GM10248 (cell line): ENCODE measurements around the gene EMC9.

Experiments used
- CTCF ChIA-PET: fragments of 300-600 bp; sonication (Branson Sonifier 250); formaldehyde crosslinking; extraction: SDS; loops from one replicate; lab custom pipeline; 2021; ENCODE audit warnings: antibody characterized with exemption; lab: Yijun Ruan, JAX
- POLR2A ChIA-PET: fragments of 350-650 bp; sonication (Branson Sonifier 250); formaldehyde crosslinking; extraction: SDS; loops from one replicate; lab custom pipeline; 2020; ENCODE audit warnings: antibody characterized with exemption; lab: Yijun Ruan, JAX
- DNase-seq: peaks from one replicate; pipeline ENCODE4 v3.0.0; 2012; ENCODE audit errors: extremely low spot score
- TF ChIP-seq, protein P1 (sequence below): IDR thresholded peaks from 2 replicates; pipeline ENCODE4 v1.5.1; 2012; ENCODE audit warnings: mild to moderate bottlenecking, low read depth; ENCODE audit errors: extremely low read depth, missing control alignments, control extremely low read depth

Gene EMC9

DNA sequence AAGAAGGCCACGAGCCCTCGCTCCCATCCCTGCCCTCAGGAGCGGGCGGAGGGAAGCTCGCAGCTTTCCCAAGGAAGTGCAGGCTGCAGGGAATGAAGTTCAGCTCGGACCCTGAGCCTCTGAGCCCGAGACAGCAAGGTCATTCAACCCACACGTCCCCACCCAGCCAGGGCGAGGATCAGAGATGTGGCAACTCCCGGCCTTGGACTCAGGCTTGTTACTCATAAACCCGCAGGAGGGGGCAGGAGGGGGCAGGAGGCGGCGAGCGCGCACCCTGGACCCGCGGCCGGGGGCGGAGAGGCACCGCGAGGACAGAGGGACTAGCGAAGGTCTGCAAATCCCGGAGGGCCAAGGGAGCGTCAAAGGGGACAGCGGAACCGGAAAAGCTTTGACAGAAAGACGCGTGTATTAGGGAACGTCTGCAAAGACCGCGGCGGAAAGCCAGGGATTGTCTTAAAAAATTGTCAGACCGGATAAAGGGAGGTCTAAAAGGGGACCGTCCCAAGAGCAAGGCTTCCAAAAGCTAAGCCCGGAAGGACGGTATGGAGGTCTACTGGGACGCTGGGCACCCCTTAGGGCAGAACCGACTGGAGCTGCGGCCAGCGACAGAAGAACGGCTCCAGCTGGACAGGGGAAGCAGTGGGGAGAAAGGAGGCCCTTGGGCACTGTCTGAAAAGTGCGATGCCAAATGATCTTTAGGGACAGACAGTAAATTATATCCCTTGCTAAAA lies 27.4 kb downstream of the EMC9 start:
- TF ChIP-seq, protein P1, sequence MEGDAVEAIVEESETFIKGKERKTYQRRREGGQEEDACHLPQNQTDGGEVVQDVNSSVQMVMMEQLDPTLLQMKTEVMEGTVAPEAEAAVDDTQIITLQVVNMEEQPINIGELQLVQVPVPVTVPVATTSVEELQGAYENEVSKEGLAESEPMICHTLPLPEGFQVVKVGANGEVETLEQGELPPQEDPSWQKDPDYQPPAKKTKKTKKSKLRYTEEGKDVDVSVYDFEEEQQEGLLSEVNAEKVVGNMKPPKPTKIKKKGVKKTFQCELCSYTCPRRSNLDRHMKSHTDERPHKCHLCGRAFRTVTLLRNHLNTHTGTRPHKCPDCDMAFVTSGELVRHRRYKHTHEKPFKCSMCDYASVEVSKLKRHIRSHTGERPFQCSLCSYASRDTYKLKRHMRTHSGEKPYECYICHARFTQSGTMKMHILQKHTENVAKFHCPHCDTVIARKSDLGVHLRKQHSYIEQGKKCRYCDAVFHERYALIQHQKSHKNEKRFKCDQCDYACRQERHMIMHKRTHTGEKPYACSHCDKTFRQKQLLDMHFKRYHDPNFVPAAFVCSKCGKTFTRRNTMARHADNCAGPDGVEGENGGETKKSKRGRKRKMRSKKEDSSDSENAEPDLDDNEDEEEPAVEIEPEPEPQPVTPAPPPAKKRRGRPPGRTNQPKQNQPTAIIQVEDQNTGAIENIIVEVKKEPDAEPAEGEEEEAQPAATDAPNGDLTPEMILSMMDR = no peak
- DNase-seq = peak; percentile 80
- POLR2A ChIA-PET = interaction anchor here (0.8 to 3.1 kb wide), 16 partner anchors 11 to 81 kb away, joined by 3 to 29 read pairs (median 6); partner anchors contain the start of genes EMC9, FITM1, IPO4 and IRF9
- CTCF ChIA-PET = interaction anchor here (0.6 to 6.8 kb wide), 22 partner anchors 10 to 482 kb away, joined by 3 to 58 read pairs (median 5); partner anchors contain the start of genes DHRS4, EMC9, FITM1 and IRF9

DNA sequence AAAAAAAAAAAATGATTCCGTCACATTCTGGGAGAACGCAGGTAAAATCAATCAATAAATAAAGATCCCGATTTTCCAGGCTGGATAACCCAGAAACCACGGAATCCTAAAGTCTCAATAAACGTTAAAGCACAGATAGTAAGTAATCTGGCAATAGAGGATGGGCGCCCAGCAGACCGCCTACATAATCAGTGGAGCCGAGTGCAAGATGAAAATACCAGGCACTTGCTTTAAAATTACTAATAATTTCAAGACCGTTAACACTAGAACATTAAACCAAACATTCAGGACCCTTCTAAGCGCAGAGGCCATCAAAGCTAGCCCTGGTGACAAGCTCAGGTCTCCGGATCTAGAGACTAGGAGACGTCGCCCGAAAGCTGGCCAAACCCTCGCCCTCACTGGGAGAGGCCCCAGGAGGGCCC lies 28.0 kb downstream of the EMC9 start:
- ChIA-PET CTCF (interaction anchor here (1.0 to 6.1 kb wide), 12 partner anchors 10 to 481 kb away, joined by 3 to 46 read pairs (median 8); partner anchors contain the start of genes DHRS4, IRF9, PCK2 and PSME2), POLR2A (interaction anchor here (1.1 to 3.1 kb wide), 7 partner anchors 10 to 48 kb away, joined by 3 to 29 read pairs (median 18); partner anchors contain the start of genes IRF9, PCK2, PSME1 and PSME2)
- TF ChIP-seq, protein P1 = no peak
- no peak for DNase-seq

DNA sequence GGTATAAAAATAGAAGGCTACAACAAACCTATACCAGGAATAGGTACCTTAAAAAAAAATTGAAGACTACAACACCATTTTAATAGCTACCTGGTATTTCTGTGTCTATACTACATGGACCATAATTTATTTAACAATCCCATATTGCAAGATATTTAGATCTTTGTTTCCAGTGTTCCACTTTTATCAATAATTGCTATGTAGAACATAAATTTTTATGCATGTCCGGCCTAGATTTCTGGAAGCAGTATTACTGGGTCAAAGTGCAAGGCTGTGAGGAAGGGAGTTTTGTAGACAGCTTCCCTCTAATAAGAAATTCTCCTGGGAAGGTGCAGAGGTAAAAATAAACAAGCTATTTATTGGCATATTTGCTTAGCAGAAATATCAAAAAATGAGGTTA lies 30.9 kb downstream of the EMC9 start:
- no peak for DNase-seq
- ChIA-PET CTCF (interaction anchor here (0.8 to 13.5 kb wide), 11 partner anchors 16 to 96 kb away, joined by 3 to 246 read pairs (median 7); partner anchors contain the start of genes EMC9, IRF9, PCK2 and PSME1), POLR2A (no interaction called here)
- TF ChIP-seq, protein P1 = no peak

DNA sequence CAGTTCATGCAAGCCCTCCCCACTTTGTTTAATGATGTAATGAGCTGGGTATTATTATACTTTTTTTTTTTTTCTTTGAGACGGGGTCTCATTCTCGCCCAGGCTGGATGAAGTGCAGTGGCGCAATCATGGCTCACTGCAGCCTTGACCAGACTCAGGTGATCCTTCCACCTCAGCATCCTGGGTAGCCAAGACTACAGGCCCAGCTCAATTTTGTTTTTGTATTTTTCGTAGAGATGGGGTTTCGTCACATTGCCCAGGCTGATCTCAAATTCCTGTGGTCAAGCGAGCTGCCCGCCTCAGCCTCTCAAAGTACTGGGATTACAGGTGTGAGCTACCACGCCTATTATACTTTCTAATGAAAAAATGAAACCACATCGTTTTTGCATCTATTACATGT lies 31.3 kb downstream of the EMC9 start:
- TF ChIP-seq, protein P1 = no peak

DNA sequence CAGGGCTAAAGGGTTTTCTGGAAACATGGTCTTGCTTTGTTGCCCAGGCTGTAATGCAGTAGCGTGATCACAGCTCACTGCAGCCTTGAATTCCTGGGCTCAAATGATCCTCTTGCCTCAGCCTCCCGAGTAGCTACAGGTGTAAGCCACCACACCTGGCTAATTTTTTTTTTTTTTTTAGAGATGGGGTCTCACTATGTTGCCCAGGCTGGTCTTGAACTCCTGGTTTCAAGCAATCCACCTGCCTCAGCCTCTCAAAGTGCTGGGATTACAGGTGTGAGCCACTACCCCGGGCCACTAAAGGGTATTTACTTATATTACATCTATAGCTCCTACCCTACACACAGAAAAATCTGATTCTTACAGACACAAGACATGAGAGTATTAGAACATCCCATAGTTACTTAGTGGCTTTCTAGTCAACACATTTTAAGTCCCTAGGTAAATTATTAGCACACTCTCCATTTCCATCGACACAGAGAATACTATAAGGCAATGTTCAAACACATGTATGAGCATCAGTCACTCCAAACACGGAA lies 33.0 kb downstream of the EMC9 start:
- TF ChIP-seq, protein P1 = no peak
- POLR2A ChIA-PET = interaction anchor here (0.7 kb wide), 1 partner anchor 50 kb away, joined by 3 read pairs; no protein-coding TSS in a partner anchor
- no peak for DNase-seq
- CTCF ChIA-PET = interaction anchor here (0.7 to 13.5 kb wide), 43 partner anchors 10 to 559 kb away, joined by 3 to 246 read pairs (median 5); partner anchors contain the start of genes CARMIL3, CHMP4A, DHRS4L2 and EMC9

More for the DNA sequence above, 31.3 kb downstream of the EMC9 start:
- CTCF ChIA-PET = interaction anchor here (0.7 to 13.5 kb wide), 17 partner anchors 8 to 168 kb away, joined by 3 to 246 read pairs (median 5); partner anchors contain the start of genes CHMP4A, EMC9, IRF9 and PCK2
- POLR2A ChIA-PET = interaction anchor here (1.1 kb wide), 1 partner anchor 15 kb away, joined by 3 read pairs; no protein-coding TSS in a partner anchor
- DNase-seq = no peak
